ENCODE measurements around the gene ETV4.

The ETV4 gene

GRCh38 chr17:43550754-43551153, 4.6 kb upstream of the ETV4 start:
- H4K20me1 ChIP-seq, result no peaks in the 10 kb centered on the region; a peak in 1 of 22 replicates
- no peaks in the 10 kb centered on the region for H3K9me3 ChIP-seq (replicated peaks in 1 of 11)
- TF ChIP-seq Cebpa-rat (IDR thresholded peaks at IDR 0.05), result no peak
- peaks cover 0 to 20% (median 10%) of the 10 kb centered on the region in 10 experiments; a peak in 14 of 20 replicates for H3K4me1 ChIP-seq
- H3K4me3 ChIP-seq, result no peak overlapping the region
- H3K4me2 ChIP-seq, result peak overlapping the region in 1 of 11 experiments; percentile 13; a peak in 1 of 22 replicates
- H3K9ac ChIP-seq, result no peak overlapping the region
- no peaks in the 10 kb centered on the region for H3K36me3 ChIP-seq
- H3K27me3 ChIP-seq, result peaks cover 22 to 46% (median 38%) of the 10 kb centered on the region in 11 experiments
- H3K27ac ChIP-seq, result no peak overlapping the region

GRCh38 chr17:43549496-43549895, 3.4 kb upstream of the ETV4 start:
- peaks cover 25 to 48% (median 43%) of the 10 kb centered on the region in 11 experiments for H3K27me3 ChIP-seq
- TF ChIP-seq Cebpa-rat (IDR thresholded peaks at IDR 0.05), result no peak
- H3K4me2 ChIP-seq, result no peak overlapping the region
- H3K27ac ChIP-seq, result no peak overlapping the region
- no peak overlapping the region for H3K4me3 ChIP-seq
- H3K9me3 ChIP-seq (replicated peaks in 1 of 11), result no peaks in the 10 kb centered on the region
- H4K20me1 ChIP-seq, result no peaks in the 10 kb centered on the region; a peak in 2 of 22 replicates
- no peak overlapping the region for H3K9ac ChIP-seq
- no peaks in the 10 kb centered on the region for H3K36me3 ChIP-seq
- peaks cover 7 to 16% (median 14%) of the 10 kb centered on the region in 10 experiments; a peak in 19 of 20 replicates for H3K4me1 ChIP-seq

GRCh38 chr17:43548689-43549379, 2.7 kb upstream of the ETV4 start:
- Histone ChIP-seq H3K36me3 (no peaks in the 10 kb centered on the region), H3K9me3 (replicated peaks in 1 of 11) (no peaks in the 10 kb centered on the region), H3K4me1 (peaks cover 14 to 23% (median 19%) of the 10 kb centered on the region in 10 experiments; a peak in 19 of 20 replicates), H3K27ac (no peak overlapping the region), H3K4me3 (no peak overlapping the region), H3K4me2 (no peak overlapping the region), H4K20me1 (peaks cover 0 to 4% (median 0%) of the 10 kb centered on the region in 11 experiments; a peak in 2 of 22 replicates), H3K27me3 (peaks cover 27 to 48% (median 43%) of the 10 kb centered on the region in 11 experiments), H3K9ac (no peak overlapping the region)
- TF ChIP-seq Cebpa-rat (IDR thresholded peaks at IDR 0.05), result no peak

- H3K4me3 ChIP-seq, result no peak overlapping the region
- TF ChIP-seq Cebpa-rat (IDR thresholded peaks at IDR 0.05), result no peak
- no peak overlapping the region for H3K4me2 ChIP-seq
- peaks cover 0 to 4% (median 0%) of the 10 kb centered on the region in 11 experiments; a peak in 4 of 22 replicates for H4K20me1 ChIP-seq
- peaks cover 37 to 53% (median 50%) of the 10 kb centered on the region in 11 experiments for H3K27me3 ChIP-seq
- H3K4me1 ChIP-seq, result peaks cover 14 to 26% (median 22%) of the 10 kb centered on the region in 10 experiments; a peak in 19 of 20 replicates
- H3K9ac ChIP-seq, result no peak overlapping the region
- no peaks in the 10 kb centered on the region for H3K9me3 ChIP-seq (replicated peaks in 1 of 11)
- H3K27ac ChIP-seq, result no peak overlapping the region
- H3K36me3 ChIP-seq, result no peaks in the 10 kb centered on the region
These were observed 1.6 kb upstream of the ETV4 start for GRCh38 chr17:43547659-43548256.

GRCh38 chr17:43547189-43547550, 1.0 kb upstream of the ETV4 start:
- no peaks in the 10 kb centered on the region for H3K36me3 ChIP-seq
- H3K27me3 ChIP-seq, result peaks cover 40 to 59% (median 55%) of the 10 kb centered on the region in 11 experiments
- H3K9ac ChIP-seq, result peak overlapping the region in 5 of 11 experiments; percentile 73 to 83 (median 81); a peak in 5 of 22 replicates
- H3K4me2 ChIP-seq, result peak overlapping the region; percentile 91 to 100 (median 98); a peak in 21 of 22 replicates
- no peak overlapping the region for H3K27ac ChIP-seq
- peaks cover 14 to 26% (median 22%) of the 10 kb centered on the region in 10 experiments; a peak in 19 of 20 replicates for H3K4me1 ChIP-seq
- no peak for TF ChIP-seq Cebpa-rat (IDR thresholded peaks at IDR 0.05)
- H4K20me1 ChIP-seq, result peaks cover 0 to 4% (median 0%) of the 10 kb centered on the region in 11 experiments; a peak in 4 of 22 replicates
- H3K4me3 ChIP-seq, result no peak overlapping the region
- no peaks in the 10 kb centered on the region for H3K9me3 ChIP-seq (replicated peaks in 1 of 11)

- H3K27me3 ChIP-seq, result peaks cover 40 to 64% (median 56%) of the 10 kb centered on the region in 11 experiments
- H3K9ac ChIP-seq, result peak overlapping the region in 10 of 11 experiments; percentile 65 to 83 (median 78); a peak in 18 of 22 replicates
- H3K4me2 ChIP-seq, result peak overlapping the region; percentile 91 to 100 (median 98)
- H3K36me3 ChIP-seq, result no peaks in the 10 kb centered on the region
- H3K4me1 ChIP-seq, result peaks cover 10 to 40% (median 31%) of the 10 kb centered on the region in 10 experiments; a peak in 19 of 20 replicates
- H3K27ac ChIP-seq, result peak overlapping the region in 5 of 11 experiments; percentile 17 to 80 (median 71); a peak in 6 of 22 replicates
- TF ChIP-seq Cebpa-rat (IDR thresholded peaks at IDR 0.05), result no peak
- peak overlapping the region; percentile 63 to 81 (median 68) for H3K4me3 ChIP-seq
- peaks cover 0 to 4% (median 0%) of the 10 kb centered on the region in 11 experiments; a peak in 4 of 22 replicates for H4K20me1 ChIP-seq
- no peaks in the 10 kb centered on the region for H3K9me3 ChIP-seq (replicated peaks in 1 of 11)
These were observed 832 bp downstream of the ETV4 start for GRCh38 chr17:43545383-43545632.

GRCh38 chr17:43543771-43544575, 2.2 kb downstream of the ETV4 start:
- Histone ChIP-seq H3K4me2 (peak overlapping the region in 9 of 11 experiments; percentile 91 to 100 (median 98); a peak in 18 of 22 replicates), H3K4me1 (peaks cover 10 to 40% (median 31%) of the 10 kb centered on the region in 10 experiments; a peak in 19 of 20 replicates), H3K36me3 (no peaks in the 10 kb centered on the region), H3K27ac (no peak overlapping the region), H3K9ac (no peak overlapping the region), H3K27me3 (peaks cover 40 to 64% (median 56%) of the 10 kb centered on the region in 11 experiments), H3K9me3 (replicated peaks in 1 of 11) (no peaks in the 10 kb centered on the region), H3K4me3 (0 out of 20 replicates have a peak overlapping the region, but pooled peaks of 1 of the 10 experiments have one; percentile 81), H4K20me1 (peaks cover 0 to 4% (median 0%) of the 10 kb centered on the region in 11 experiments; a peak in 4 of 22 replicates)
- no peak for TF ChIP-seq Cebpa-rat (IDR thresholded peaks at IDR 0.05)

- Histone ChIP-seq H3K4me3 (no peak overlapping the region), H3K36me3 (no peaks in the 10 kb centered on the region), H3K9me3 (replicated peaks in 1 of 11) (no peaks in the 10 kb centered on the region), H3K4me2 (peak overlapping the region in 2 of 11 experiments; percentile 97 to 98; a peak in 2 of 22 replicates), H3K27me3 (peaks cover 40 to 64% (median 56%) of the 10 kb centered on the region in 11 experiments), H3K27ac (no peak overlapping the region), H4K20me1 (peaks cover 0 to 4% (median 0%) of the 10 kb centered on the region in 11 experiments; a peak in 4 of 22 replicates), H3K4me1 (peaks cover 10 to 42% (median 31%) of the 10 kb centered on the region in 10 experiments; a peak in 19 of 20 replicates), H3K9ac (no peak overlapping the region)
- no peak for TF ChIP-seq Cebpa-rat (IDR thresholded peaks at IDR 0.05)
These were observed 2.8 kb downstream of the ETV4 start for GRCh38 chr17:43543300-43543699.
